Activated CD8-positive, alpha-beta T cell treated with anti-CD3 and anti-CD28 coated beads for 36 hours (primary cell): ENCODE results near the gene UBE2Q1. TPM values are rescaled to one million over a fixed set of nuclear protein-coding genes. Genes with fewer than 3 reads are reported as not detected.

Experiments used
- ATAC-seq: fragments of 200-7000 bp; cut with Tn5 transposase; one replicate; pipeline ENCODE4 v1.10.0; 2021; ENCODE audit warnings: mild to moderate bottlenecking, moderate library complexity
- CTCF ChIA-PET: fragments of 350-600 bp; sonication (Branson Sonifier 250); formaldehyde crosslinking; loops from one replicate; lab custom pipeline; 2021; ENCODE audit warnings: antibody characterized with exemption; lab: Charles Lee
- POLR2A ChIA-PET: fragments of 350-600 bp; sonication (Branson Sonifier 250); formaldehyde crosslinking; loops from one replicate; lab custom pipeline; 2021; ENCODE audit warnings: antibody characterized with exemption; lab: Charles Lee
- DNase-seq: peaks from one replicate; pipeline ENCODE4 v3.0.0-alpha.2; 2020
- H3K27ac Mint-ChIP-seq: one replicate; pipeline ENCODE4 v1.8.0; 2021; ENCODE audit warnings: mild to moderate bottlenecking, mixed read lengths
- H3K27me3 Mint-ChIP-seq: one replicate; pipeline ENCODE4 v1.8.0; 2021; ENCODE audit warnings: mixed read lengths
- H3K36me3 Mint-ChIP-seq: one replicate; pipeline ENCODE4 v1.8.0; 2021; ENCODE audit warnings: low read depth, mixed read lengths
- H3K4me1 Mint-ChIP-seq: one replicate; pipeline ENCODE4 v1.8.0; 2021; ENCODE audit warnings: low read depth, mixed read lengths
- H3K4me3 Mint-ChIP-seq: one replicate; pipeline ENCODE4 v1.8.0; 2021; ENCODE audit warnings: mild to moderate bottlenecking, moderate library complexity, mixed read lengths
- H3K9me3 Mint-ChIP-seq: one replicate; pipeline ENCODE4 v1.8.0; 2021; ENCODE audit warnings: mixed read lengths
- intact Hi-C: fragments of 100-400 bp; cut with micrococcal nuclease; formaldehyde crosslinking; loops from one replicate; pipeline ENCODE4 v1.10.0; 2022
- total RNA-seq, 2 experiments: library from RNA; stranded (reverse); gene quantifications; one replicate each; pipeline ENCODE4 v1.2.3, GENCODE V29; 2021
- TF ChIP-seq, protein P1 (sequence below): fragments of 200-600 bp; IDR thresholded peaks from one replicate; pipeline ENCODE4 v1.8.0; 2022; ENCODE audit warnings: antibody characterized with exemption, mild to moderate bottlenecking

UBE2Q1 gene
- total RNA-seq, 2 experiments from 2014 or later: 71.2 to 74.6 TPM

DNA sequence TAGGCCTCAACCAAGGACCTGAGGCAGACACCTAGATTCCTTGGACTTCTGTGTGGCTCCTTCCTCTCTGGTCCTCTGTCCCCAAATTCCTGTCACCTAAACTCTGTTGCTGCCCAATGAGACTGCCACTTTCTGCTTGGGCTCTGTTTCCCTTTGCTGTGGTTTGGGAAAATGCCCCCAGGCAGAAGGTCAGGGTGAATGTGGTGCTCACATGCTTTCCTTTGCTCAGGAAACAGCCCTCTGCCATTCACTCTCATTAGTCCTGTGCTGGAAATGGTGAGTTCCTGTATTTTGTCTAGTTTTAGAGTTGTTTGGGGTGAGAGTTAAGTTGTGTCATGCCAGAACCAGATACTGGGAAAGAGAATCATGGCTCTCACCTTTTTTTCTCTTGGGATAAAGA is 33.6 kb downstream of the UBE2Q1 start:
- Mint-ChIP-seq H3K27ac (no peak overlapping the region), H3K4me1 (no peaks in the 10 kb centered on the region), H3K27me3 (peaks cover 4% of the 10 kb centered on the region), H3K9me3 (no peaks in the 10 kb centered on the region), H3K4me3 (no peak overlapping the region), H3K36me3 (no peaks in the 10 kb centered on the region)
- ChIA-PET POLR2A (no interaction called here), CTCF (interaction anchor here (1.4 kb wide), 1 partner anchor 22 kb away, joined by 3 read pairs; no protein-coding TSS in a partner anchor)
- intact Hi-C loops: no loop called here
- DNase-seq: no peak
- ATAC-seq: no peak
- TF ChIP-seq, protein P1, sequence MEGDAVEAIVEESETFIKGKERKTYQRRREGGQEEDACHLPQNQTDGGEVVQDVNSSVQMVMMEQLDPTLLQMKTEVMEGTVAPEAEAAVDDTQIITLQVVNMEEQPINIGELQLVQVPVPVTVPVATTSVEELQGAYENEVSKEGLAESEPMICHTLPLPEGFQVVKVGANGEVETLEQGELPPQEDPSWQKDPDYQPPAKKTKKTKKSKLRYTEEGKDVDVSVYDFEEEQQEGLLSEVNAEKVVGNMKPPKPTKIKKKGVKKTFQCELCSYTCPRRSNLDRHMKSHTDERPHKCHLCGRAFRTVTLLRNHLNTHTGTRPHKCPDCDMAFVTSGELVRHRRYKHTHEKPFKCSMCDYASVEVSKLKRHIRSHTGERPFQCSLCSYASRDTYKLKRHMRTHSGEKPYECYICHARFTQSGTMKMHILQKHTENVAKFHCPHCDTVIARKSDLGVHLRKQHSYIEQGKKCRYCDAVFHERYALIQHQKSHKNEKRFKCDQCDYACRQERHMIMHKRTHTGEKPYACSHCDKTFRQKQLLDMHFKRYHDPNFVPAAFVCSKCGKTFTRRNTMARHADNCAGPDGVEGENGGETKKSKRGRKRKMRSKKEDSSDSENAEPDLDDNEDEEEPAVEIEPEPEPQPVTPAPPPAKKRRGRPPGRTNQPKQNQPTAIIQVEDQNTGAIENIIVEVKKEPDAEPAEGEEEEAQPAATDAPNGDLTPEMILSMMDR: no peak

DNA sequence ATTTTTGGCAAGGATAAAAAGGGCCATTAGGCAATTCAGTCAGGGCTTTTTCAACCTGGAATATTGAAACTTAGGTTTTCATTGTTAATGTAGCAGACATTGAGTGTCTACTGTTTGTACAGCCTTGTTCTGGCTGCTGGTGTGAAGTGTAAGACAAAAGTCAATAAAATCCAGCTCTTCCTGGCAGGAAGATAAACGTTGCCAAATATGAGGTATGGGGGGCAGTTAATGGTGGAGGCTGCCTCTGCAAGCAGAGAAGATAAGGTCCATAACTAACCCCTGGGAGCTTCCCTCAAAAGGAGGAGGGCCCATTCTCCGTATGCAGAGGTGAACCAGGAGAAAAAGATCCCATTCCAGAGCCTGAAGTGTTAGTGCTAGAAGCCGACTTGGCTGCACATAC is 36.8 kb downstream of the UBE2Q1 start:
- TF ChIP-seq, protein P1: no peak
- Mint-ChIP-seq H3K4me3 (no peak overlapping the region), H3K36me3 (no peaks in the 10 kb centered on the region), H3K4me1 (no peaks in the 10 kb centered on the region), H3K9me3 (no peaks in the 10 kb centered on the region), H3K27me3 (peaks cover 8% of the 10 kb centered on the region), H3K27ac (no peak overlapping the region)
- no peak for ATAC-seq
- ChIA-PET CTCF (interaction anchor here (1.4 kb wide), 1 partner anchor 42 kb away, joined by 4 read pairs; no protein-coding TSS in a partner anchor), POLR2A (interaction anchor here (0.7 kb wide), 1 partner anchor 83 kb away, joined by 3 read pairs; no protein-coding TSS in a partner anchor)
- intact Hi-C loops: no loop called here
- DNase-seq: no peak

DNA sequence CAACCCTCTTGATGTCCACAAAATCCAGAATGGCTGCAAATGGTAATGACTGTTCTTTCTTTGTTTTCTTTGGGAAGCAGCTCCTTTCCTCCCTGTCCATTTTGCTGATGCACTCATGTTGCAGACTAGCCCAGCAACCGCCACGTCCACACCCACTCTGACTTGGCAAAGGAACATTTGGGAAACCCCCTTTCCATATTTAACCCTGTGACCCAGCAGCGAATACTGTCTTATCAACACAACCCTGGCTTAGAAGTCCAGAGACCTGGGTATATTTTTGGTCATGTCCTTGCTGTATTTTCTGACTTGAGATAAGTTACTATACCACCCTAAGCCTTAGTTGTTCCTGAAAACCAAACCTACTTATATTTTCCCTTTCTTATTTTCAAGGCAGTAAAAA is 38.1 kb downstream of the UBE2Q1 start:
- no peaks in the 10 kb centered on the region for H3K4me1 Mint-ChIP-seq
- no peaks in the 10 kb centered on the region for H3K9me3 Mint-ChIP-seq
- ChIA-PET POLR2A (interaction anchor here (1.0 kb wide), 1 partner anchor 78 kb away, joined by 4 read pairs; no protein-coding TSS in a partner anchor), CTCF (no interaction called here)
- H3K27ac Mint-ChIP-seq: no peak overlapping the region
- no peaks in the 10 kb centered on the region for H3K36me3 Mint-ChIP-seq
- H3K27me3 Mint-ChIP-seq: peaks cover 14% of the 10 kb centered on the region
- intact Hi-C loops: no loop called here
- TF ChIP-seq, protein P1: no peak
- DNase-seq (no peak), ATAC-seq (no peak)
- H3K4me3 Mint-ChIP-seq: no peak overlapping the region

DNA sequence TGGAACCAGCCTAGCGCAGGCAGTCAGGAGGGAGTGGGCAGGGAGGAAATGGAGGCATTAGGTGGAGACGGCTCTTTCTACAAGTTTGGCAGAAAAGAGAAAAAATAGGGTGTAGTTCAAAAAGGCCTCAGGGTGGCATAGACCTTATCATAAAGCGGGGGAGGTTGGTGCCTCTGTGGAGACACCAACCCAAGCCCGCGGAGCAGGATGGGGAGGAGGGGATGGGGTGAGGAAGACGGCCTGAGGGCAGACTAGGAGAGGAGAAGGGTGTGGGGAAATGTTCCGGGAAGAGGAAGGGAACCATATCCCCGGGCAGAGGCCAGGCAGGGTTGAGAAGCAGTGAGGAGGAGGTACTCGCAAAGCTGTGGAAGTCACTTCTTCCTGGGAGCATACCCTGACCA is 38.9 kb downstream of the UBE2Q1 start:
- POLR2A ChIA-PET: no interaction called here
- Mint-ChIP-seq H3K4me3 (no peak overlapping the region), H3K4me1 (no peaks in the 10 kb centered on the region), H3K36me3 (no peaks in the 10 kb centered on the region), H3K9me3 (no peaks in the 10 kb centered on the region), H3K27me3 (peaks cover 14% of the 10 kb centered on the region), H3K27ac (no peak overlapping the region)
- intact Hi-C loops: no loop called here
- ATAC-seq (no peak), DNase-seq (no peak)
- CTCF ChIA-PET: no interaction called here
- TF ChIP-seq, protein P1: no peak

DNA sequence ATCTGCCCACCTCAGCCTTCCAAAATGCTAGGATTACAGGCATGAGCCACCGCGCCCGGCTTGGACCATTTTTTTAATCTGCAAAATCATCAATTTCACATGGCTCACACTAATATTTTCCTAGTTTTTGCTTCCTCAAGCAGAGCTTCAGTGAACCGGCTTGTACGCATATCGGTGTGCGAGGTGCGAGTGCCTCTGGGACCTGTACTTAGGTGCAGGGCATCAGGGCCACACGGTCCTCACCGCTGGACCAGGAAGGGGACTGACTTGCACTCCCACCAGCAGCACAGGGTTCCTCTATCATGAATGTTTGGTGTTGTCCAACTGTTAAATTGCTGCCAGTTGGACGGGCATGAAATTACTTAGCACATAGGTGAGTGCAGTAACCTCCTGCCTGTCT is 40.8 kb downstream of the UBE2Q1 start:
- CTCF ChIA-PET: interaction anchor here (1.1 to 1.7 kb wide), 2 partner anchors 38 to 42 kb away, joined by 3 to 5 read pairs; no protein-coding TSS in a partner anchor
- peaks cover 10% of the 10 kb centered on the region for H3K27me3 Mint-ChIP-seq
- POLR2A ChIA-PET: no interaction called here
- H3K9me3 Mint-ChIP-seq: no peaks in the 10 kb centered on the region
- TF ChIP-seq, protein P1: no peak
- no peaks in the 10 kb centered on the region for H3K36me3 Mint-ChIP-seq
- no peak overlapping the region for H3K27ac Mint-ChIP-seq
- H3K4me1 Mint-ChIP-seq: no peaks in the 10 kb centered on the region
- H3K4me3 Mint-ChIP-seq: no peak overlapping the region
- intact Hi-C loops: no loop called here
- ATAC-seq: no peak
- DNase-seq: no peak
